Transverse colon (tissue), 4 donors: Measurements from ENCODE around the gene FGF1. TPM values are rescaled to one million over a fixed set of nuclear protein-coding genes. Genes with fewer than 3 reads are reported as not detected.

Experiments
- DNase-seq: peaks from one replicate; pipeline ENCODE4 v3.0.0-alpha.2; 2019
- H3K27ac ChIP-seq, 4 donors: fragments of 200-600 bp; sonication (generic); 2 replicates each; pipeline ENCODE4 v1.5.1; 2016 to 2018; ENCODE audit warnings: inconsistent platforms in 4 of 4
- H3K27me3 ChIP-seq: fragments of 200-600 bp; sonication (generic); 2 replicates; pipeline ENCODE4 v1.5.1; 2017; ENCODE audit warnings: inconsistent platforms
- H3K36me3 ChIP-seq, 4 donors: fragments of 200-600 bp; sonication (generic); 2 replicates each; pipeline ENCODE4 v1.5.1; 2017 to 2019; ENCODE audit warnings: inconsistent platforms in 4 of 4
- H3K4me1 ChIP-seq, 4 donors: fragments of 200-600 bp; sonication (generic); 2 replicates each; pipeline ENCODE4 v1.5.1; 2017 to 2020; ENCODE audit warnings: inconsistent platforms in 4 of 4
- H3K4me3 ChIP-seq, 4 donors: fragments of 200-600 bp; sonication (generic); 1 replicate in 1 of 4; 2 replicates in 3 of 4; pipeline versions ENCODE4 v1.5.1 to v1.6.1; 2017 to 2019; ENCODE audit warnings: inconsistent platforms in 4 of 4
- H3K9me3 ChIP-seq, 2 donors: fragments of 200-600 bp; sonication (generic); 2 replicates each; pipeline ENCODE4 v1.5.1; 2017 to 2019; ENCODE audit warnings: inconsistent platforms in 2 of 2
- CTCF ChIP-seq, 5 experiments: fragments of 200-600 bp in 3 of 5; fragments of 450-650 bp in 2 of 5; sonication (generic) in 3 of 5; IDR thresholded peaks; 1 replicate in 2 of 5; 2 replicates in 3 of 5; pipeline ENCODE4 v1.5.1; 2016 to 2017; ENCODE audit warnings: antibody characterized with exemption in 5 of 5, inconsistent platforms in 3 of 5, mild to moderate bottlenecking in 2 of 5, moderate library complexity in 1 of 5
- EP300 ChIP-seq: sonication (generic); formaldehyde crosslinking; IDR thresholded peaks from one replicate; pipeline ENCODE4 v1.6.1; 2017; ENCODE audit warnings: antibody characterized with exemption, low read depth
- POLR2A ChIP-seq: fragments of 450-650 bp; IDR thresholded peaks from one replicate; pipeline ENCODE4 v1.6.1; 2016; ENCODE audit warnings: antibody characterized with exemption, mild to moderate bottlenecking, moderate library complexity
- POLR2AphosphoS5 ChIP-seq, 3 donors: sonication (generic); formaldehyde crosslinking; IDR thresholded peaks; one replicate each; pipeline ENCODE4 v1.6.1; 2016; ENCODE audit warnings: antibody characterized with exemption in 3 of 3
- WGBS, 2 donors: methylation state at CpG; one replicate each; pipeline ENCODE4 v1.1.5; 2018; ENCODE audit warnings: low coverage in 1 of 2; 5-methylcytosine and 5-hydroxymethylcytosine counted together
- in situ Hi-C, 4 donors: fragments of 200-750 bp; cut with MboI; loops; one replicate each; pipeline versions ENCODE4 v1.15.0 to v1.15.1; 2017; ENCODE audit warnings: low sequenced_read_pairs in 3 of 4, low pct_ligation_motif_present in 1 of 4, low pct_unique_long_range_greater_than_20kb in 1 of 4
- intact Hi-C: fragments of 100-400 bp; cut with DNase I; formaldehyde crosslinking; loops from one replicate; pipeline ENCODE4 v1.15.1; 2023; ENCODE audit warnings: low total_unique reads
- total RNA-seq, 4 donors: library from RNA; depleted of rRNA; stranded (reverse); fragments of >200 nt; gene quantifications; one replicate each; pipeline ENCODE4 v1.1.0, GENCODE V29; 2016

Gene FGF1
- total RNA-seq, 4 donors from 2014 or later: 0.32 to 0.41 TPM; not detected in 2

DNA sequence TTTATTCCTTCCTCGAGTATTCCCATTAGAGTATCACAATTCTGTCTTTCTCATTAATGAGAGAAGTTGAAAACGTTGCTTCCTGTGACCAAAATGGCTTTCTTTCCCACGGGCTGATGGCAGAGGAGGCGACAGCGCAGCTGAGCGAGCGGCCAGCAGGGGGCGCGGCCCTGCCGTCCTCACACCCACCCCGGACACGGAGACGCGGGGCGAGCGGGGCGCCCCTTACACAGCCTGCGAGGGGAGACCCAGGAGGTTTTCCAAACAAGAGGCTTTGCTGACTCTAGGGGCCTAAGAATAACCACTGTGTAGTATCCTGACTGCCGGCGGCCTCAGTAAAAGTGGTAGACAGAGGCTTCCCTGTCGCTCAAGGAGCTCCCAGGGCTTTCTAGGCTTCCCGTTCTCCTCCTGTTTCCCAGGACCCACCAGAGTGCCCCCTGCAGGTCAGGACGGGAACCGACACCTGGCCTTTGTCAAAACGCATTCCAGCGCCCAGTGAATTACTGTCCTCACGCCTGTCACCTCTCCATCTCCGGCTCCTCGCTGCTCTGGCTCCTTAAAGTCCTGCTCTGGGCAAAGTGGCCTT is 27.3 kb upstream of the FGF1 start:
- Histone ChIP-seq H3K4me3 (peak overlapping the region in 3 of 4 donors; percentile 35 to 63 (median 41)), H3K27ac (peak overlapping the region; percentile 67 to 82 (median 72)), H3K36me3 (no peaks in the 10 kb centered on the region), H3K9me3 (no peaks in the 10 kb centered on the region), H3K27me3 (peaks cover 6% of the 10 kb centered on the region), H3K4me1 (peaks cover 0 to 12% (median under 1%) of the 10 kb centered on the region in 4 donors)
- TF ChIP-seq POLR2A (no peak), CTCF (IDR thresholded peaks at IDR 0.05) (peak; percentile 93 to 98 (median 96))
- in situ Hi-C loops: loop anchor here in 1 of 4 donors (10.0 kb wide), 1 partner anchor 172 kb away; no protein-coding TSS in a partner anchor
- DNase-seq: peak; percentile 92
- WGBS, 2 donors: 1 to 3% methylated on average over 10 to 26 of the region's 29 CpGs
- intact Hi-C loops: no loop called here

DNA sequence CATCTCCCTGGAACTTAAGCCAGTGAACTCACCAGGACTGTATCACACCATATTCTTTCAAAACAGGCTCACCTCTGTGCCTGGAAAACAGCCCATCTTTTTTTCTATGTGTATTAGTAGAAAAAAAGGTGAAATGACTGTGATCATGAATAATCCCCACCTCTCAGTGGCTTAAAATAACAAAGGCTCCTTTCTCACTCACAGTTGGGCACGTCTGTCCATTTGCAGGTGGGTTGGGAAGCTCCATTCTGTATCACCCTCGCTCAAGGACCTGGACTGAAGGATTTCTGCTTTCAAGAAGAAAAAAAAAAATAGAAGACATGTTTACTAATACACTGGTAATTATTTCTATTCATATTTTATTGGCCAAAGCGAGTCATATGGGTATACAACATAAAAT is 17.3 kb upstream of the FGF1 start:
- DNase-seq: no peak
- no peaks in the 10 kb centered on the region for H3K9me3 ChIP-seq
- no peak overlapping the region for H3K4me3 ChIP-seq
- no peak overlapping the region for H3K27ac ChIP-seq
- in situ Hi-C loops (no loop called here), intact Hi-C loops (no loop called here)
- WGBS, 2 donors: 80 to 89% methylated on average over 3 of the region's 3 CpGs
- no peaks in the 10 kb centered on the region for H3K27me3 ChIP-seq
- H3K4me1 ChIP-seq: peaks cover 0 to 9% (median 6%) of the 10 kb centered on the region in 4 donors
- no peaks in the 10 kb centered on the region for H3K36me3 ChIP-seq
- TF ChIP-seq EP300: no peak
- no peak for TF ChIP-seq POLR2AphosphoS5 (IDR thresholded peaks at IDR 0.05)
- TF ChIP-seq POLR2A: no peak
- no peak for TF ChIP-seq CTCF (IDR thresholded peaks at IDR 0.05)

DNA sequence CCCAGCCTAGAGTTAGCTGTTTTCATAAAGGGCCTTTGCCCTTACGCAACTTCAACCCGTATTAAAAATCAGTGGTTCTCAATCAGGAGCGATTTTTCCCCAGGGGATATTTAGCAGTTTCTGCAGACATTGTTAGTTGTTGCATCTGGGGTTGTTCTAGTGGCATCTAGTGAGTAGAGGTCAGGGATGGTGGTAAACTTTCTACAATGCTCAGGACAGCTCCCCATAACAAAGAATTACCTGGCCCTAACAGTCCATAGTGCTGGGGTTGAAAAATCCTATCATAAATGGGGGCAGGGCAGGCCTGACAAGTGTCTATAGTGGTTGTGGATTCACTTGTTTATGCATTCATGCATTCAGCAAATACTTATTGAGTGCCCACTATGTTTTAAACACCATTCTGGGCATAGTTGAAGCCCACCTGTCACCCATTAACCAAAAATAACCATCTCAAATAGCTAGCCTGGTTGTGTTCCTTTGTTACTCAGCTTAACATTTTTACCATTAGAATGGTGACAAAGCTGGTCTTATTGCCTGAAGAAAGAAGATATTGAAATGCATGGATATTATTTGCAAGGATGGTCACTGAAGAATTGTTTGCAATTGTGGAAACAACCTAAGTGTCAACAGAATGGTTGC is 15.9 kb upstream of the FGF1 start:
- H3K9me3 ChIP-seq: no peaks in the 10 kb centered on the region
- no peaks in the 10 kb centered on the region for H3K27me3 ChIP-seq
- intact Hi-C loops (no loop called here), in situ Hi-C loops (no loop called here)
- no peaks in the 10 kb centered on the region for H3K36me3 ChIP-seq
- TF ChIP-seq POLR2A (no peak), POLR2AphosphoS5 (IDR thresholded peaks at IDR 0.05) (no peak), CTCF (IDR thresholded peaks at IDR 0.05) (no peak), EP300 (no peak)
- no peak overlapping the region for H3K27ac ChIP-seq
- no peak overlapping the region for H3K4me3 ChIP-seq
- WGBS, 2 donors: 86% methylated on average over 3 of the region's 3 CpGs; no CpG with 5 or more reads in 1 of the 2 donors
- DNase-seq: no peak
- peaks cover 3 to 21% (median 10%) of the 10 kb centered on the region in 4 donors for H3K4me1 ChIP-seq

DNA sequence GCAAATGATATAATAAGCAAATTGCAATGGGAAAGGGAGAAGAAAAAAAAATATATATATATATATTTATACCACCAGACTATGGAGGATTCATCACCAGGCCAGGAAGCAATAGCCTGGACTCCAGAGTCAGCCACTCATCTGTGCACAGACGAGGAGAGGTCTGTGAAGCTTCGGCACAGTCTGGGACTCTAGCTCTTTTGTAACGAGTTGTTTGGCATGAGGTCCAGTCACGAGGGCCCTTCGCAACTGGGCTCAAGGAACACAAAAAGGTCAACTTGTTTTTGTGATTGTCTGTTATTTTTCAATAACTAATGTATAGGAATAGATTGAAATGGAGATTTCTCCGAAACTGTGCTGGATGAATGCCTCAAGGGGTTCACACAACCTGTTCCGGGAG is 14.7 kb upstream of the FGF1 start:
- 79 to 85% methylated on average over 6 to 7 of the region's 7 CpGs for WGBS, 2 donors
- H3K4me3 ChIP-seq: no peak overlapping the region

More for the DNA sequence above, 14.7 kb upstream of the FGF1 start:
- no peak for DNase-seq
- Histone ChIP-seq H3K36me3 (no peaks in the 10 kb centered on the region), H3K9me3 (no peaks in the 10 kb centered on the region), H3K27ac (no peak overlapping the region), H3K4me1 (peaks cover 3 to 21% (median 10%) of the 10 kb centered on the region in 4 donors), H3K27me3 (no peaks in the 10 kb centered on the region)
- TF ChIP-seq POLR2AphosphoS5 (IDR thresholded peaks at IDR 0.05) (no peak), CTCF (IDR thresholded peaks at IDR 0.05) (no peak), POLR2A (no peak), EP300 (no peak)
- intact Hi-C loops (loop anchor here (1.0 kb wide), 1 partner anchor 45 kb away; no protein-coding TSS in a partner anchor), in situ Hi-C loops (no loop called here)
